ENCODE measurements around the gene APOL3. TPM values are rescaled to one million over a fixed set of nuclear protein-coding genes. Genes with fewer than 3 reads are reported as not detected.
"Not testable (repeated sequence)": the region's sequence is repeated elsewhere in the genome, so short reads cannot be mapped to it uniquely, and the experiment has no call there.

Gene APOL3
- total RNA-seq, 1 donor from 2014 or later = 35.6 TPM

- H3K4me3 Mint-ChIP-seq (ENCODE audit: low read depth) = no peak overlapping the region
- H3K36me3 Mint-ChIP-seq (ENCODE audit: low read depth) = no peaks in the 10 kb centered on the region
- no peaks in the 10 kb centered on the region for H3K27me3 Mint-ChIP-seq (ENCODE audit: low read depth)
- no peaks in the 10 kb centered on the region for H3K9me3 Mint-ChIP-seq
- H3K27ac Mint-ChIP-seq = no peak overlapping the region
- DNase-seq (ENCODE audit: low spot score) = no peak
- intact Hi-C loops (cut with micrococcal nuclease) = no loop called here
- H3K4me1 Mint-ChIP-seq (ENCODE audit: low read depth) = no peaks in the 10 kb centered on the region
Observed at GRCh38 chr22:36097880-36098279, 62.7 kb downstream of the APOL3 start.

GRCh38 chr22:36090772-36091171 is 69.8 kb downstream of the APOL3 start:
- intact Hi-C loops (cut with micrococcal nuclease) = not testable (repeated sequence)

More at GRCh38 chr22:36090772-36091171, 69.8 kb downstream of the APOL3 start:
- not testable (repeated sequence) for DNase-seq (ENCODE audit: low spot score); H3K9me3 Mint-ChIP-seq; H3K4me1 Mint-ChIP-seq (ENCODE audit: low read depth); H3K27ac Mint-ChIP-seq; H3K4me3 Mint-ChIP-seq (ENCODE audit: low read depth); H3K27me3 Mint-ChIP-seq (ENCODE audit: low read depth); H3K36me3 Mint-ChIP-seq (ENCODE audit: low read depth)

Other genes with a start within 250 kb of the APOL3 start
- 3.2 and 3.5 TPM in 2 replicates for gene RBFOX2, start 131.9 kb downstream of the APOL3 start, total RNA-seq
- 0.48 and 0.52 TPM in 2 replicates for gene APOL4, start 41.1 kb upstream of the APOL3 start, total RNA-seq
- gene APOL2, start 78.8 kb upstream of the APOL3 start, total RNA-seq = 54.7 and 55.4 TPM in 2 replicates
- 28.5 and 31.5 TPM in 2 replicates for gene APOL1, start 92.4 kb upstream of the APOL3 start, total RNA-seq
- gene MYH9, start 227.2 kb upstream of the APOL3 start, total RNA-seq = 619 and 645 TPM in 2 replicates